Raji (cell line): ENCODE data around the gene SPINK4.

Experiments
- POLR2A ChIP-seq: IDR thresholded peaks from 2 replicates; pipeline ENCODE4 v1.6.1; 2011; ENCODE audit warnings: low read depth, low read length, control low read depth; ENCODE audit not compliant: insufficient read depth

SPINK4 gene

GRCh38 chr9:33291901-33292300, 51.9 kb downstream of the SPINK4 start:
- no peak for TF ChIP-seq POLR2A

GRCh38 chr9:33293782-33294181, 53.8 kb downstream of the SPINK4 start:
- TF ChIP-seq POLR2A = no peak

GRCh38 chr9:33294670-33295432, 54.9 kb downstream of the SPINK4 start:
- TF ChIP-seq POLR2A = no peak

GRCh38 chr9:33295571-33295970, 55.6 kb downstream of the SPINK4 start:
- no peak for TF ChIP-seq POLR2A

- peak; percentile 35; the same call in 1 of the 2 replicates for TF ChIP-seq POLR2A
Observed at GRCh38 chr9:33297432-33297831, 57.5 kb downstream of the SPINK4 start.
